HEK293 (cell line): ENCODE data around the gene PRICKLE3.
A peak's percentile ranks its signal among the peaks of the same experiment; 100 is the strongest.

Source experiments
- GFI1B ChIP-seq: fragments of 450-650 bp; formaldehyde crosslinking; IDR thresholded peaks from 2 replicates; pipeline ENCODE4 v1.5.1; 2016; ENCODE audit warnings: missing biosample characterization, missing genetic modification characterization
- MZF1 ChIP-seq: fragments of 450-650 bp; formaldehyde crosslinking; IDR thresholded peaks from 2 replicates; pipeline ENCODE4 v1.5.1; 2017; ENCODE audit warnings: missing biosample characterization, missing genetic modification characterization, borderline replicate concordance
- PRDM10 ChIP-seq: fragments of 450-650 bp; formaldehyde crosslinking; IDR thresholded peaks from 2 replicates; pipeline ENCODE4 v1.5.1; 2016; ENCODE audit warnings: missing biosample characterization, missing genetic modification characterization
- PRDM2 ChIP-seq: fragments of 450-650 bp; formaldehyde crosslinking; IDR thresholded peaks from 2 replicates; pipeline ENCODE4 v1.5.1; 2016; ENCODE audit warnings: missing biosample characterization, missing genetic modification characterization, borderline replicate concordance
- SP2 ChIP-seq: fragments of 450-650 bp; formaldehyde crosslinking; IDR thresholded peaks from 2 replicates; pipeline ENCODE4 v1.5.1; 2016; ENCODE audit warnings: missing biosample characterization, missing genetic modification characterization
- ZBTB11 ChIP-seq: fragments of 450-650 bp; formaldehyde crosslinking; conservative IDR thresholded peaks from 2 replicates; pipeline ENCODE4 v1.5.1; 2016; ENCODE audit warnings: low read depth, missing biosample characterization, missing genetic modification characterization
- ZBTB26 ChIP-seq: fragments of 450-650 bp; formaldehyde crosslinking; optimal IDR thresholded peaks from 2 replicates; pipeline ENCODE3; 2016; ENCODE audit warnings: missing biosample characterization, mild to moderate bottlenecking, missing genetic modification characterization
- ZNF114 ChIP-seq: fragments of 450-650 bp; formaldehyde crosslinking; IDR thresholded peaks from 2 replicates; pipeline ENCODE4 v1.5.0; 2017; ENCODE audit warnings: missing biosample characterization, missing genetic modification characterization
- ZNF138 ChIP-seq: fragments of 450-650 bp; formaldehyde crosslinking; IDR thresholded peaks from 2 replicates; pipeline ENCODE4 v1.5.1; 2016; ENCODE audit warnings: missing biosample characterization, missing genetic modification characterization, borderline replicate concordance
- ZNF148 ChIP-seq: fragments of 450-650 bp; formaldehyde crosslinking; IDR thresholded peaks from 2 replicates; pipeline ENCODE4 v1.5.0; 2017; ENCODE audit warnings: missing biosample characterization, missing genetic modification characterization, borderline replicate concordance
- ZNF16 ChIP-seq: fragments of 450-650 bp; formaldehyde crosslinking; IDR thresholded peaks from 2 replicates; pipeline ENCODE4 v1.5.1; 2016; ENCODE audit warnings: low read depth, missing biosample characterization, missing genetic modification characterization
- ZNF394 ChIP-seq: fragments of 450-650 bp; formaldehyde crosslinking; IDR thresholded peaks from 2 replicates; pipeline ENCODE4 v1.5.1; 2016; ENCODE audit warnings: missing biosample characterization, missing genetic modification characterization, mild to moderate bottlenecking, moderate library complexity, borderline replicate concordance
- ZNF48 ChIP-seq: fragments of 450-650 bp; formaldehyde crosslinking; IDR thresholded peaks from 2 replicates; pipeline ENCODE4 v1.5.1; 2016; ENCODE audit warnings: missing biosample characterization, missing genetic modification characterization
- ZNF560 ChIP-seq: fragments of 450-650 bp; formaldehyde crosslinking; IDR thresholded peaks from 2 replicates; pipeline ENCODE4 v1.5.1; 2017; ENCODE audit warnings: missing biosample characterization, missing genetic modification characterization, borderline replicate concordance
- ZNF580 ChIP-seq: fragments of 450-650 bp; formaldehyde crosslinking; IDR thresholded peaks from 2 replicates; pipeline ENCODE4 v1.5.1; 2016; ENCODE audit warnings: missing biosample characterization, missing genetic modification characterization
- ZNF621 ChIP-seq: fragments of 450-650 bp; formaldehyde crosslinking; IDR thresholded peaks from 2 replicates; pipeline ENCODE4 v1.5.1; 2017; ENCODE audit warnings: missing biosample characterization, missing genetic modification characterization
- ZNF624 ChIP-seq: fragments of 450-650 bp; formaldehyde crosslinking; IDR thresholded peaks from 2 replicates; pipeline ENCODE4 v1.5.1; 2017; ENCODE audit warnings: missing biosample characterization, missing genetic modification characterization
- ZNF626 ChIP-seq: fragments of 450-650 bp; sonication (Bioruptor Pico); formaldehyde crosslinking; IDR thresholded peaks from 2 replicates; pipeline ENCODE4 v1.5.1; 2018; ENCODE audit warnings: missing biosample characterization, missing genetic modification characterization, inconsistent platforms
- ZNF629 ChIP-seq: fragments of 450-650 bp; formaldehyde crosslinking; IDR thresholded peaks from 2 replicates; pipeline ENCODE4 v1.5.1; 2017; ENCODE audit warnings: missing biosample characterization, missing genetic modification characterization
- ZNF701 ChIP-seq: fragments of 450-650 bp; formaldehyde crosslinking; IDR thresholded peaks from 2 replicates; pipeline ENCODE4 v1.5.1; 2016; ENCODE audit warnings: missing biosample characterization, missing genetic modification characterization
- ZNF776 ChIP-seq: fragments of 450-650 bp; formaldehyde crosslinking; IDR thresholded peaks from 2 replicates; pipeline ENCODE4 v1.5.0; 2017; ENCODE audit warnings: missing biosample characterization, missing genetic modification characterization, borderline replicate concordance

PRICKLE3 gene

GRCh38 chrX:49172280-49172780 is 13.8 kb downstream of the PRICKLE3 start (continued):
- TF ChIP-seq ZNF148 (tag by site-specific recombination) (no peak), ZNF138 (tag by site-specific recombination) (no peak), ZNF626 (tag by site-specific recombination) (no peak), ZBTB26 (tag by site-specific recombination) (peak; percentile 55), ZNF629 (peak; percentile 33), ZNF16 (tag by site-specific recombination) (no peak), ZNF394 (0 out of 2 replicates have a peak, but pooled peaks have one; percentile 2), ZNF560 (tag by site-specific recombination) (no peak), SP2 (tag by site-specific recombination) (peak; percentile 61), ZNF580 (tag by site-specific recombination) (no peak), ZNF776 (tag by site-specific recombination) (no peak), PRDM2 (tag by site-specific recombination) (no peak), MZF1 (tag by site-specific recombination) (no peak), ZNF114 (tag by site-specific recombination) (no peak), ZNF624 (no peak), ZNF621 (tag by site-specific recombination) (no peak), GFI1B (tag by site-specific recombination) (no peak), ZNF701 (no peak), ZNF48 (no peak), ZBTB11 (tag by site-specific recombination) (no peak; the same call in 1 of the 2 replicates), PRDM10 (tag by site-specific recombination) (peak; percentile 52)
